Testis (tissue), 3 donors: Measurements from ENCODE around the gene TTBK2. TPM values are rescaled to one million over a fixed set of nuclear protein-coding genes. Genes with fewer than 3 reads are reported as not detected.

ENCODE experiments used
- DNase-seq: peaks from one replicate; pipeline ENCODE4 v3.0.0-alpha.2; 2019
- H3K27ac ChIP-seq, 2 donors: fragments of 200-600 bp; sonication (generic); one replicate each; pipeline ENCODE4 v1.5.1; 2019
- H3K27me3 ChIP-seq: fragments of 200-600 bp; sonication (generic); one replicate; pipeline ENCODE4 v1.5.1; 2019
- H3K36me3 ChIP-seq: fragments of 200-600 bp; sonication (generic); one replicate; pipeline ENCODE4 v1.5.1; 2017; ENCODE audit warnings: low read depth; ENCODE audit errors: missing control alignments
- H3K4me1 ChIP-seq: fragments of 200-600 bp; sonication (generic); one replicate; pipeline ENCODE4 v1.5.1; 2019
- H3K4me3 ChIP-seq, 2 donors: fragments of 200-600 bp; sonication (generic); one replicate each; pipeline ENCODE4 v1.5.1; 2017 to 2019
- H3K9me3 ChIP-seq: fragments of 200-600 bp; sonication (generic); one replicate; pipeline ENCODE4 v1.5.1; 2017
- POLR2A ChIP-seq: fragments of 450-650 bp; IDR thresholded peaks from one replicate; pipeline ENCODE4 v1.6.1; 2017; ENCODE audit warnings: antibody characterized with exemption, mild to moderate bottlenecking, moderate library complexity
- WGBS, 2 donors: methylation state at CpG; one replicate each; pipeline ENCODE4 v1.1.5; 2018; 5-methylcytosine and 5-hydroxymethylcytosine counted together
- intact Hi-C: fragments of 100-400 bp; cut with DNase I; formaldehyde crosslinking; loops from one replicate; pipeline ENCODE4 v1.15.1; 2023; ENCODE audit warnings: low total_unique reads
- polyA plus RNA-seq: library from polyadenylated mRNA; stranded (reverse); fragments of 350-450 nt; fragmentation: Illumina TruSeq; extraction: RNeasy Lipid Tissue Mini Kit (QIAGEN cat#74804); gene quantifications from one replicate; pipeline ENCODE4 v1.2.3, GENCODE V29; 2014; ENCODE audit warnings: low read depth, low replicate concordance; ENCODE audit not compliant: insufficient read depth
- total RNA-seq, 2 donors: library from RNA; depleted of rRNA; stranded (reverse); fragments of >200 nt; gene quantifications; one replicate each; pipeline ENCODE4 v1.2.3, GENCODE V29; 2016
- TF ChIP-seq, protein P1 (sequence below), 3 experiments: fragments of 450-650 bp in 2 of 3; fragments of 200-600 bp in 1 of 3; sonication (generic) in 1 of 3; IDR thresholded peaks; one replicate each; pipeline ENCODE4 v1.5.1; 2016 to 2019; ENCODE audit warnings: antibody characterized with exemption in 3 of 3, mild to moderate bottlenecking in 2 of 3, moderate library complexity in 1 of 3

Gene TTBK2
- total and polyA plus RNA-seq, 3 donors from 2014 or later: 37.0 to 80.8 (median 53.7) TPM

DNA sequence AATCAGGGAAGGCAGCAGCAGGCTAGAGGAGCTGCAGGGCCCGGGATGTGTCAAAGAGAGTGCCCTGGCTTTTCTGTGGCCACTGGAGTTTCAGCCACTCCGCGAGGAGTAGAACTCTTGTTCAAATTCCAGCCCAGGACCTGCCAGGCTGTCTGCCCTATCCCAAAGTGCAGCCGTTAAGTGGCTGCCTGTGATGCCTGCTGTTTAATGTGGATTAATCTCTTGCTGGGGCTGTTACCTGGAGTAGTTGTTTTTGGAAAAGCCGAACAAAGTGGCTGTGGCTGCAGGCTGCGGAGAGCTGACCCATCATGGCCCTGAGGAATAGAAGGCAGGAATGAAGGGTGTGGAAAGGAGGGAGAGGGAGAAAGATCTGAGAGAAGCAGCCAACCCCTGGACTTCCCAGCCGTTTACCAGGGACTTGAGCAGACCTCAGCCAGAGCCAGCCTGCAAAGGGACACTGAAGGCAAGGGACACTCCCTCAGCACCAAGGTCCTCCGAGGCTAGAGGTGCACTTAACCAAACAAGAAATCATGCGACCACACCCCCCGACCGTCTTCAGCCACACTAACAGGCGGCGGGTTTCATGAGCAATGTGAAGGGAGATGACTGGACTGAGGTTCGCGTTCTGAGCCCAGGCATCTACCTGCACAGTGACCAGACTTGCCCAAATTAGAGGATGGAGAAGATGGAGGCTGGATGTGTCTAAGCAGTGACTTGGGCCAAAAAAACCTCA, 188.3 kb downstream of the TTBK2 start:
- H3K9me3 ChIP-seq: no peaks in the 10 kb centered on the region
- WGBS, 2 donors: 84 to 87% methylated on average over 14 to 15 of the region's 15 CpGs
- H3K4me1 ChIP-seq: peaks cover 11% of the 10 kb centered on the region
- intact Hi-C loops: loop anchor here (10.0 kb wide), 1 partner anchor 193 kb away; the partner anchor contains the start of gene TTBK2
- TF ChIP-seq, protein P1, sequence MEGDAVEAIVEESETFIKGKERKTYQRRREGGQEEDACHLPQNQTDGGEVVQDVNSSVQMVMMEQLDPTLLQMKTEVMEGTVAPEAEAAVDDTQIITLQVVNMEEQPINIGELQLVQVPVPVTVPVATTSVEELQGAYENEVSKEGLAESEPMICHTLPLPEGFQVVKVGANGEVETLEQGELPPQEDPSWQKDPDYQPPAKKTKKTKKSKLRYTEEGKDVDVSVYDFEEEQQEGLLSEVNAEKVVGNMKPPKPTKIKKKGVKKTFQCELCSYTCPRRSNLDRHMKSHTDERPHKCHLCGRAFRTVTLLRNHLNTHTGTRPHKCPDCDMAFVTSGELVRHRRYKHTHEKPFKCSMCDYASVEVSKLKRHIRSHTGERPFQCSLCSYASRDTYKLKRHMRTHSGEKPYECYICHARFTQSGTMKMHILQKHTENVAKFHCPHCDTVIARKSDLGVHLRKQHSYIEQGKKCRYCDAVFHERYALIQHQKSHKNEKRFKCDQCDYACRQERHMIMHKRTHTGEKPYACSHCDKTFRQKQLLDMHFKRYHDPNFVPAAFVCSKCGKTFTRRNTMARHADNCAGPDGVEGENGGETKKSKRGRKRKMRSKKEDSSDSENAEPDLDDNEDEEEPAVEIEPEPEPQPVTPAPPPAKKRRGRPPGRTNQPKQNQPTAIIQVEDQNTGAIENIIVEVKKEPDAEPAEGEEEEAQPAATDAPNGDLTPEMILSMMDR (IDR thresholded peaks at IDR 0.05): no peak
- no peak for TF ChIP-seq POLR2A
- H3K36me3 ChIP-seq: no peaks in the 10 kb centered on the region
- no peak overlapping the region for H3K4me3 ChIP-seq
- H3K27me3 ChIP-seq: no peaks in the 10 kb centered on the region
- no peak for DNase-seq
- H3K27ac ChIP-seq: no peak overlapping the region

- intact Hi-C loops: loop anchor here (10.0 kb wide), 1 partner anchor 193 kb away; the partner anchor contains the start of gene TTBK2
- Histone ChIP-seq H3K27ac (no peak overlapping the region), H3K27me3 (no peaks in the 10 kb centered on the region), H3K4me3 (no peak overlapping the region), H3K36me3 (no peaks in the 10 kb centered on the region), H3K9me3 (no peaks in the 10 kb centered on the region), H3K4me1 (peaks cover 11% of the 10 kb centered on the region)
- 77 to 86% methylated on average over 6 of the region's 6 CpGs for WGBS, 2 donors
- no peak for DNase-seq
- TF ChIP-seq, protein P1 (IDR thresholded peaks at IDR 0.05): no peak
- TF ChIP-seq POLR2A: no peak
Measured at GRCh38 chr15:42731461-42731860, 189.1 kb downstream of the TTBK2 start.

GRCh38 chr15:42730536-42730935, 190.0 kb downstream of the TTBK2 start:
- 88 to 89% methylated on average over 13 to 14 of the region's 14 CpGs for WGBS, 2 donors
- no peaks in the 10 kb centered on the region for H3K36me3 ChIP-seq

DNA sequence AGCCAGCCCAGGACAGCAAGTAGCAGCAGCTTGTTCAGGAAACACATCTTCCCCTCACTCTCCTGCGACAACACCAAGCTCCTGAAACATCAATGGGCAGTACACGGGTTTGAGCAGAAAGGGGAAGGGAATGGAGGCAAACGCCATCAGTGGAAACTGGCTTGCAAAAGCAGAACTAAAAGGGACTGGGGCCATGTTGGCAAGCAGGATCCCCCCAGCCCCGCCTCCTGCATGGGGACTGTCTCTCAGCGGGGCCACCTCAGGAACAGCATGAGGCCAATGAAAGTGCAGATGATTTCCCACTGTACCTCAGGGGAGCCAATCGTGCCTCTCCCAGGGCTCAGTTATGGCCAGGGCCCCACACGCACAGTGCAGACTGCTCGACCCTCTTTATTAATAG, 190.4 kb downstream of the TTBK2 start:
- no peak for TF ChIP-seq POLR2A
- TF ChIP-seq, protein P1 (IDR thresholded peaks at IDR 0.05): no peak
- DNase-seq: no peak
- H3K27me3 ChIP-seq: no peaks in the 10 kb centered on the region
- 76% methylated on average over 8 of the region's 8 CpGs for WGBS, 2 donors
- H3K27ac ChIP-seq: no peak overlapping the region
- no peak overlapping the region for H3K4me3 ChIP-seq
- intact Hi-C loops: loop anchor here (10.0 kb wide), 1 partner anchor 195 kb away; the partner anchor contains the start of gene TTBK2
- no peaks in the 10 kb centered on the region for H3K36me3 ChIP-seq
- H3K4me1 ChIP-seq: peaks cover 5% of the 10 kb centered on the region
- H3K9me3 ChIP-seq: no peaks in the 10 kb centered on the region

More at GRCh38 chr15:42730536-42730935, 190.0 kb downstream of the TTBK2 start:
- TF ChIP-seq, protein P1 (IDR thresholded peaks at IDR 0.05): no peak
- no peak for TF ChIP-seq POLR2A
- H3K4me1 ChIP-seq: peaks cover 8% of the 10 kb centered on the region
- no peaks in the 10 kb centered on the region for H3K9me3 ChIP-seq
- no peak for DNase-seq
- no peak overlapping the region for H3K4me3 ChIP-seq
- H3K27me3 ChIP-seq: no peaks in the 10 kb centered on the region
- no peak overlapping the region for H3K27ac ChIP-seq
- intact Hi-C loops: loop anchor here (10.0 kb wide), 1 partner anchor 194 kb away; the partner anchor contains the start of gene TTBK2

GRCh38 chr15:42729409-42729808, 191.2 kb downstream of the TTBK2 start:
- H3K9me3 ChIP-seq: no peaks in the 10 kb centered on the region
- WGBS, 2 donors: 90 to 94% methylated on average over 6 to 7 of the region's 7 CpGs
- intact Hi-C loops: no loop called here
- H3K36me3 ChIP-seq: no peaks in the 10 kb centered on the region
- DNase-seq: no peak
- H3K27ac ChIP-seq: no peak overlapping the region
- TF ChIP-seq, protein P1 (IDR thresholded peaks at IDR 0.05): no peak
- no peak for TF ChIP-seq POLR2A
- H3K4me3 ChIP-seq: no peak overlapping the region
- H3K4me1 ChIP-seq: peaks cover 3% of the 10 kb centered on the region
- no peaks in the 10 kb centered on the region for H3K27me3 ChIP-seq
